C4-2B (cell line): ENCODE results near the gene TRDN.

ENCODE experiments used
- CTCF ChIP-seq: fragments of 450-650 bp; conservative IDR thresholded peaks from 2 replicates; pipeline ENCODE4 v1.5.1; 2017; ENCODE audit warnings: mild to moderate bottlenecking
- ZFX ChIP-seq: fragments of 450-650 bp; IDR thresholded peaks from 2 replicates; pipeline ENCODE4 v1.6.1; 2017

GRCh38 chr6:123562264-123562663, 74.5 kb downstream of the TRDN start:
- TF ChIP-seq CTCF (no peak), ZFX (no peak)
